C4-2B (cell line): Measurements from ENCODE around the gene LCE6A.

Experiments
- CTCF ChIP-seq: fragments of 450-650 bp; conservative IDR thresholded peaks from 2 replicates; pipeline ENCODE4 v1.5.1; 2017; ENCODE audit warnings: mild to moderate bottlenecking
- ZFX ChIP-seq: fragments of 450-650 bp; IDR thresholded peaks from 2 replicates; pipeline ENCODE4 v1.6.1; 2017

GRCh38 chr1:152888126-152888525 lies 45.5 kb downstream of the LCE6A start:
- no peak for TF ChIP-seq CTCF
- TF ChIP-seq ZFX: no peak
